PC-3 (cell line): Measurements from ENCODE around the gene ZNF792.

Experiments
- CTCF ChIP-seq: fragments of 300-600 bp; sonication (generic); conservative IDR thresholded peaks from 2 replicates; pipeline ENCODE4 v1.5.1; 2017; ENCODE audit warnings: antibody characterized with exemption, low read depth, mild to moderate bottlenecking, low read length
- EZH2 ChIP-seq: fragments of 300-600 bp; sonication (generic); IDR thresholded peaks from one replicate; pipeline ENCODE4 v1.6.1; 2017; ENCODE audit warnings: antibody characterized with exemption, mild to moderate bottlenecking, low read length; ENCODE audit not compliant: unreplicated experiment

- TF ChIP-seq CTCF, result no peak
- no peak for TF ChIP-seq EZH2
These were observed 3.8 kb downstream of the ZNF792 start for GRCh38 chr19:34960103-34960805.
